Measurements from ENCODE around the gene TFDP2.

Gene TFDP2

DNA sequence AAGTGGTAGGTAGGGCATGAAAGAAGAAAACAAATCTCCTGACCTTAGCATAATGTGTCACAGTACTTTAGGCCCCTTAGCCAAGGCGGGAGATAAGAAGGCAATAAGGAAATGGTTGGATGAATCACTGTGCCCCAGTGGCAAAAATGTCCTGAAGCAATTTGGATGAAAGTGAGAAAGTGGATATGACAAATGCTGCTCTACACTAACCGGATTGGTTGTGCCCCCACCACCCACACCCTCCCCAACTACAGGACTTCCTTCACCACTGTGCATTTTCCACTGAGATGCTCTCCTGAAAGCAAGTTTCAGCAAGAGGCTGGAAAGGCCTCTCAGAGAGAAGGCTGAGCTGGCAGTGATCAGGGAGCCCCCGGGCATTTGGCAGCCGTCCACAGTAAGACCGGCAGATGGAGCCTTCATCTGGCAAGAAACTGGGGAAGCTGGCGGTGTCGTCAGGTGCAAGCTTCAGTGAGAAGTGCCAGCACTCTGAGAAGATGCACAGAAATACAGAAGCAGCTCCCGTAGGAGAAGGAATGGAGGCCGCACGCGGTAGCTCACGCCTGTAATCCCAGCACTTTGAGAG, 209.1 kb downstream of the TFDP2 start:
- no peak for DNase-seq (ENCODE audit: low read depth)
- TF ChIP-seq, protein P1, sequence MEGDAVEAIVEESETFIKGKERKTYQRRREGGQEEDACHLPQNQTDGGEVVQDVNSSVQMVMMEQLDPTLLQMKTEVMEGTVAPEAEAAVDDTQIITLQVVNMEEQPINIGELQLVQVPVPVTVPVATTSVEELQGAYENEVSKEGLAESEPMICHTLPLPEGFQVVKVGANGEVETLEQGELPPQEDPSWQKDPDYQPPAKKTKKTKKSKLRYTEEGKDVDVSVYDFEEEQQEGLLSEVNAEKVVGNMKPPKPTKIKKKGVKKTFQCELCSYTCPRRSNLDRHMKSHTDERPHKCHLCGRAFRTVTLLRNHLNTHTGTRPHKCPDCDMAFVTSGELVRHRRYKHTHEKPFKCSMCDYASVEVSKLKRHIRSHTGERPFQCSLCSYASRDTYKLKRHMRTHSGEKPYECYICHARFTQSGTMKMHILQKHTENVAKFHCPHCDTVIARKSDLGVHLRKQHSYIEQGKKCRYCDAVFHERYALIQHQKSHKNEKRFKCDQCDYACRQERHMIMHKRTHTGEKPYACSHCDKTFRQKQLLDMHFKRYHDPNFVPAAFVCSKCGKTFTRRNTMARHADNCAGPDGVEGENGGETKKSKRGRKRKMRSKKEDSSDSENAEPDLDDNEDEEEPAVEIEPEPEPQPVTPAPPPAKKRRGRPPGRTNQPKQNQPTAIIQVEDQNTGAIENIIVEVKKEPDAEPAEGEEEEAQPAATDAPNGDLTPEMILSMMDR (conservative IDR thresholded peaks at IDR 0.05; ENCODE audit: low read depth, low read length), result peak; percentile 36
- H3K4me3 ChIP-seq (ENCODE audit: low read length), result no peak overlapping the region

DNA sequence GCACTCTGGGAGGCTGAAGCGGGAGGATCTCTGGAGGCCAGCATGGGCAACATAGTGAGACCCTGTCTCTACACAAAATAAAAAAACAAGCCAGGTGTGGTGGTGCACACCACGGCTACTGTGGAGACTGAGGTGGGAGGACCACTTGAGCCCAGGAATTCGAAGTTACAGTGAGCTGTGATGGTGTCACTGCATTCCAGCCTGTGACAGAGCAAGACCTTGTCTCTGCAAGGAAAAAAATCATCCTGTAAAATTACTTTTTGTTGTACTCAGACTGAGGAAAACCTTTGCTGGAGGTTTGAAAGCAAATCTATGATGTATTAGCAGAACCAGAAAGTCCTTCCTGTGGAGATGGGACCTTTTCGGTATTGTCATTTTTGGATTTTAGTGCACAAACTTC, 209.6 kb downstream of the TFDP2 start:
- no peak for DNase-seq (ENCODE audit: low read depth)
- TF ChIP-seq, protein P1 (conservative IDR thresholded peaks at IDR 0.05; ENCODE audit: low read depth, low read length), result no peak
- no peak overlapping the region for H3K4me3 ChIP-seq (ENCODE audit: low read length)

DNA sequence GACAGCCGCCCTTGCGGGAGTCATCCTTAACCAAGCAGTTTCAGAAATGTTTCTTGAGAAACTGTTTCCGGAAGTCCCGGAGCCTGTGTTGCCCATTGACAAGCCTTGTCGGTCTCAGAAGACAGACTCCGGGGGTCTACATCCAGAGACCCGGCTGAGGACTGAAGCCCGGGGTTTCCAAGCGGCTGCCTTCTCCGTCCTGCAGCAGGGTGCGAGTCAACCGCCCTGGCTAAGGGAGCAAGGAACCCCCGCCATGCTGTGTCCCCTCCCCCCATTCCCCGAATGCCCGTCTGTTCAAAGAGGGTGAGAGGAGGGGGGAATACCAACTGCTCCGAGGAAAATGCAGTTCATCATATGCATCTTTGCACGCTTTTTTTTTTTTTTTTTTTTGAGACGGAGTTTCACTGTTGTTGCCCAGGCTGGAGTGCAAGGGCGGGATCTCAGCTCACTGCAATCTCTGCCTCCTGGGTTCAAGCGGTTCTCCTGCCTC, 211.3 kb downstream of the TFDP2 start:
- no peak for DNase-seq (ENCODE audit: low read depth)
- no peak overlapping the region for H3K4me3 ChIP-seq (ENCODE audit: low read length)
- TF ChIP-seq, protein P1 (conservative IDR thresholded peaks at IDR 0.05; ENCODE audit: low read depth, low read length), result no peak

DNA sequence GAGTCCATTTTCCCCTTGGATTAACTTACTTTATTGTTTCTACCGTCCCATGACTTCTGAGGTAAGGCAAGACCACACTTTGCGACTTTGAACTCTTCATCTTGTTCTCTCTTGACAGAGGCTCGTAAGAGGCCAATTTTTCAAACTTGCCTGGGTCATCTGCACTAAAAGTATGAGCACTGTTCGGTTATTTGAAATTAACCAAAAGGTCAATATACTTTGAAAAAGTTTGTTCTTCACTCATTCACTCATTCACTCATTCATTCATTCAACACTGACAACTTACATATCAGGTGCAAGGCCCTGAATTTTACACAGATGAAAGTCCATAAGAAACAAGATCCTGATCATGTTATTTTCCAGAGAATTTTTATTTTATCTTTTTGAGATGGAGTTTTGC, 215.0 kb downstream of the TFDP2 start:
- TF ChIP-seq, protein P1 (conservative IDR thresholded peaks at IDR 0.05; ENCODE audit: low read depth, low read length), result no peak

DNA sequence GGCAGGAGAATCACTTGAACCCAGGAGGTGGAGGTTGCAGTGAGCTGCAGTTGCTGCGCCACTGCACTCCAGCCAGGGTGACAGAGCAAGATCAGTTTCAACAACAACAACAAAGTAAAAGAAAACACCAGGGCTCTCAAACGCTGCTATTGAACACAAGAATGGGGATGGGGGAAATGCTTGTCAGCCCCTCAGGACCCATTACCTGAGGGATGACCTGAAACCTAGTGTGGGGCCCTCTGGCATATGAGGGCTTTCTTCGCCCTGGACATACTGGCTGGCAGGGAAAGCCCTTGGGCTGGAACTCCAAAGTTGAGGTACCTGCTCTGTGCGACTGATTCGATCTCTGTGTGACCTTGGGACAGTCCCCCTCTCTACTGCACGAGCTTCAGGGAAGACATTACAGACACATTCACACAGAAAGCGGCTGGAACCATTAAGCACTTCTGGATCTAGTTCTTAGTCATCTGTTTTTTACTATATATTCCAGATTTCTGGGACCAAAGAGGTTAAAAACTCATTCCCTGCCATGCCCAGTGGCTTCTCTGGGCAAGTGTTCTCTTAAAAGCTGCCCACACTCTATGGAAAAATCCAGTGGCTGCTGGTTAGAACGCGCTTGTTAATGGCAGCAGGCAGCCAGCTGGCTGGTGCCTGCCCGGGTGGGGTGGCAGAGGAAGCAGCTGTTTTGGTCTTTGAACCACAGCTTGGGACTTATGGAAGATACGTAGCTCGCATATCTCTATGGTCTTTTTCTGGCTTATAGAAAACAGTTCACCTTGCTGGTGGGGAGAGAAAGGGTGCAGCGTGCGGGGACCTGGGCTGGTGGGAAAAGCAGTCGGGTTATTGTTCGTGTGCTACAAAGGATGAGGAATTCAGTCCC, 215.7 kb downstream of the TFDP2 start:
- TF ChIP-seq, protein P1 (conservative IDR thresholded peaks at IDR 0.05; ENCODE audit: low read depth, low read length), result no peak
- DNase-seq (ENCODE audit: low read depth), result no peak
- H3K4me3 ChIP-seq (ENCODE audit: low read length), result no peak overlapping the region

More for the DNA sequence above, 215.0 kb downstream of the TFDP2 start:
- H3K4me3 ChIP-seq (ENCODE audit: low read length), result no peak overlapping the region
- no peak for DNase-seq (ENCODE audit: low read depth)

DNA sequence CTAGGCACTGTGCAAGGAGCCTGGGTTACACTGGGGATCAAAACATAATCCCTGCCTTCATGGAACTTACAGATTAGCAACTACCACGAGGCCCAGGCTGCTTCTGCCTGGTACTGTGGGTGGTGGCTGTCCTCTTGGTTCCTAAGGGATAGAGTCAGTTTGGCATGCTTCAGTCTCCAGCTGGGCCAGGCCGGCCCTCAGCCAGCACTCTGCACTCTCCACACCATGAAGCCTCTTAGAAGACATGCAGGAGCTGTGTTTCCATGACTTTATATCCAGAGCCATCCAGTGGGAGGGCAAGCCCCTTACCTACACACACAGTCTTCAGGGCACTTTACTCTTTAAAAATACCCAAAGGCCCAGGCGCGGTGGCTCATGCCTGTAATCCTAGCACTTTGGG, 218.5 kb downstream of the TFDP2 start:
- no peak overlapping the region for H3K4me3 ChIP-seq (ENCODE audit: low read length)
- no peak for DNase-seq (ENCODE audit: low read depth)
- TF ChIP-seq, protein P1 (conservative IDR thresholded peaks at IDR 0.05; ENCODE audit: low read depth, low read length), result no peak

All from retinal pigment epithelial cell (primary cell).